Tibial artery (tissue), 4 donors: ENCODE measurements around the gene SLC16A11.

Experiments
- DNase-seq, 2 donors: peaks; one replicate each; pipeline ENCODE4 v3.0.0-alpha.2; 2019
- H3K27ac ChIP-seq, 2 donors: fragments of 200-600 bp; sonication (generic) in 1 of 2; 1 replicate in 1 of 2; 2 replicates in 1 of 2; pipeline ENCODE4 v1.5.1; 2018 to 2019; ENCODE audit warnings: mild to moderate bottlenecking in 1 of 2
- H3K27me3 ChIP-seq, 2 donors: fragments of 200-600 bp; sonication (generic) in 1 of 2; one replicate each; pipeline versions ENCODE4 v1.5.1 to v1.6.0; 2016 to 2019
- H3K36me3 ChIP-seq, 3 donors: fragments of 200-600 bp; sonication (generic) in 2 of 3; one replicate each; pipeline ENCODE4 v1.5.1; 2016 to 2019; ENCODE audit warnings: mild to moderate bottlenecking in 2 of 3
- H3K4me1 ChIP-seq, 4 donors: fragments of 200-600 bp; sonication (generic) in 2 of 4; 1 replicate in 3 of 4; 2 replicates in 1 of 4; pipeline ENCODE4 v1.5.1; 2016 to 2019
- H3K4me3 ChIP-seq, 2 donors: fragments of 200-600 bp; sonication (generic) in 1 of 2; 1 replicate in 1 of 2; 2 replicates in 1 of 2; pipeline ENCODE4 v1.5.1; 2018 to 2019; ENCODE audit warnings: mild to moderate bottlenecking in 2 of 2
- H3K9me3 ChIP-seq, 3 donors: fragments of 200-600 bp; sonication (generic) in 1 of 3; one replicate each; pipeline ENCODE4 v1.5.1; 2016 to 2019
- intact Hi-C: fragments of 100-400 bp; cut with DNase I; formaldehyde crosslinking; loops from one replicate; pipeline ENCODE4 v1.15.0; 2023; ENCODE audit warnings: low total_unique reads
- TF ChIP-seq, protein P1 (sequence below), 2 experiments: fragments of 200-600 bp in 1 of 2; fragments of 450-650 bp in 1 of 2; IDR thresholded peaks; one replicate each; pipeline ENCODE4 v1.5.1; 2017 to 2019; ENCODE audit warnings: antibody characterized with exemption in 2 of 2, mild to moderate bottlenecking in 1 of 2, moderate library complexity in 1 of 2

The SLC16A11 gene

DNA sequence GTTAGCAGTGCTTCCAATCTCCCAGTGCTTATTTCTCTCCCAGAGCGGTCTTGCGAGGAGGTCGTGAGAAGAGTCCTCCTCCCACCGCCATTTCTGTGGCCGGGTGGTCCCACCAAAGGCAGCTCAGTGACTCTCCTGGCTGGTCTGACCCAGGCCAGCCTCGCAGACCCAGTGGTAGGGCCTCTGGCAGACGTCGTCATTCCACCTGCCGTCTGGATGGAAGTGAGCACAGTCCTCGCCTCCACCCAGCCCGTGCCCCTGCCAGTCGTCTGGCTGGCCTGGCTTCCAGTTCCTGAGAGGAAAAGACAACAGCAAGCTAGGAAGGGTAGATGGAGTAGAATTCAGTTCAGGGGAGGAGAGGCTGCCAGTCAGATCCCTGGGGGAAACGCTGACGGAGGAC, 31.0 kb upstream of the SLC16A11 start:
- no peaks in the 10 kb centered on the region for H3K9me3 ChIP-seq
- H3K4me3 ChIP-seq, result no peak overlapping the region
- DNase-seq, result no peak
- no peaks in the 10 kb centered on the region for H3K4me1 ChIP-seq
- intact Hi-C loops, result no loop called here
- no peak overlapping the region for H3K27ac ChIP-seq
- TF ChIP-seq, protein P1, sequence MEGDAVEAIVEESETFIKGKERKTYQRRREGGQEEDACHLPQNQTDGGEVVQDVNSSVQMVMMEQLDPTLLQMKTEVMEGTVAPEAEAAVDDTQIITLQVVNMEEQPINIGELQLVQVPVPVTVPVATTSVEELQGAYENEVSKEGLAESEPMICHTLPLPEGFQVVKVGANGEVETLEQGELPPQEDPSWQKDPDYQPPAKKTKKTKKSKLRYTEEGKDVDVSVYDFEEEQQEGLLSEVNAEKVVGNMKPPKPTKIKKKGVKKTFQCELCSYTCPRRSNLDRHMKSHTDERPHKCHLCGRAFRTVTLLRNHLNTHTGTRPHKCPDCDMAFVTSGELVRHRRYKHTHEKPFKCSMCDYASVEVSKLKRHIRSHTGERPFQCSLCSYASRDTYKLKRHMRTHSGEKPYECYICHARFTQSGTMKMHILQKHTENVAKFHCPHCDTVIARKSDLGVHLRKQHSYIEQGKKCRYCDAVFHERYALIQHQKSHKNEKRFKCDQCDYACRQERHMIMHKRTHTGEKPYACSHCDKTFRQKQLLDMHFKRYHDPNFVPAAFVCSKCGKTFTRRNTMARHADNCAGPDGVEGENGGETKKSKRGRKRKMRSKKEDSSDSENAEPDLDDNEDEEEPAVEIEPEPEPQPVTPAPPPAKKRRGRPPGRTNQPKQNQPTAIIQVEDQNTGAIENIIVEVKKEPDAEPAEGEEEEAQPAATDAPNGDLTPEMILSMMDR (IDR thresholded peaks at IDR 0.05), result no peak
- no peaks in the 10 kb centered on the region for H3K36me3 ChIP-seq
- no peaks in the 10 kb centered on the region for H3K27me3 ChIP-seq

DNA sequence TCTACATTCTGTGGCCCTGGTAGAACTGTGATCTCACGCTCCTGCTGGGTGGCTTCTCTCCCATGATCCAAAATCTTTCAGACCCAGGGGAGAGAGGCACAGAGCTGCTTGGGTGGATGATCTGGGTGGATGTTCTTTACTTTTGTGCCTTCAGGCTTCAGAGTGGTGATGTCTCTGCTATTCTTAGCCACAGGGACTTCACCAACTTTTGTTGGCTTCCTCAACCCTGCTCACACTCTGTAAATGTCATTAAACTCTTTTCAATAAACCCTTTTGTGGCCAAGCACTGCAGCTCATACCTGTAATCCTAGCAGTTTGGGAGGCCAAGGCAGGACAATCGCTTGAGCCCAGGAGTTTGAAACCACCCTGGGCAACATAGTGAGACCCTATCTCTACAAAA, 28.5 kb upstream of the SLC16A11 start:
- DNase-seq, result no peak
- intact Hi-C loops, result no loop called here
- TF ChIP-seq, protein P1 (IDR thresholded peaks at IDR 0.05), result no peak
- Histone ChIP-seq H3K27ac (no peak overlapping the region), H3K4me3 (no peak overlapping the region), H3K9me3 (peaks cover 0 to 15% (median 11%) of the 10 kb centered on the region in 3 donors), H3K4me1 (no peaks in the 10 kb centered on the region), H3K36me3 (no peaks in the 10 kb centered on the region), H3K27me3 (peaks cover 0 to 2% of the 10 kb centered on the region in 2 donors)

DNA sequence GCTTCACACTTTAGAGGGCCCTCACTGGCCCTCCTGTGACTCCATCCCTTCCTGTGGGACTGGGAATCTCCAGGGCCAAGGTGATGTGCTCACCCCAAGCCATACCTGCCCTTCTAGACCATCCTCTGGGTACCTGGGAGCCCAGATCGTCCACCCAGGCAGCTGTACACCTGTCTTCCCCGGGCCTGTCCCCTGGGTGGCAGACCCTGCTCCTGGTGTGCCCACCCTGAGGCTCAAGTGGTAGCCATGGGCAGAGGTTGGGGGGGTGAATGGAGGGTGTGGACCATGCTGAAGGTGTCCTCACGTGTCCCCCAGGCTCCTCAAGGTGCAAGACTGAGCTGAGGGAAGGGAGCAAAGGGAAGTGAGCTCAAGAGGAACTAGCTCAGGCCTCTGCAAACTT, 26.8 kb upstream of the SLC16A11 start:
- intact Hi-C loops, result no loop called here
- Histone ChIP-seq H3K27ac (no peak overlapping the region), H3K36me3 (no peaks in the 10 kb centered on the region), H3K27me3 (peaks cover 0 to 2% of the 10 kb centered on the region in 2 donors), H3K9me3 (peaks cover 0 to 15% (median 11%) of the 10 kb centered on the region in 3 donors), H3K4me3 (no peak overlapping the region), H3K4me1 (no peaks in the 10 kb centered on the region)
- no peak for DNase-seq
- TF ChIP-seq, protein P1 (IDR thresholded peaks at IDR 0.05), result no peak

DNA sequence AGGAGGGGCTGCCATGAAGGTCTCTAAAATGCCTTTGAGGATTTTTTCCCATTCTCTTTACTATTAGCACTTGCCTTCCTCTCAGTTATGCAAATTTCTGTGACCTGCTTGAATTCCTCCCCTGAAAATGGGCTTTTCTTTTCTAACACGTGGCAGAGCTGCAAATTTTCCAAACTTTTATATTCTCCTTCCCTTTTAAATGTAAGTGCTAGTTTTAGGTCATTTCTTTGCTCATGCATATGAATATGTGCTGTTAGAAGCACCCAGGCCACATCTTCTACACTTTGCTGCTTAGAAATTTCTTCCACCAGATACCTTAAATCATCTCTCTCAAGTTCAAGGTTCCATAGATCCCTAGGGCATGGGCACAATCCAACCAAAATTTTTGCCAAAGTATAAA, 24.4 kb upstream of the SLC16A11 start:
- H3K27ac ChIP-seq, result no peak overlapping the region

DNA sequence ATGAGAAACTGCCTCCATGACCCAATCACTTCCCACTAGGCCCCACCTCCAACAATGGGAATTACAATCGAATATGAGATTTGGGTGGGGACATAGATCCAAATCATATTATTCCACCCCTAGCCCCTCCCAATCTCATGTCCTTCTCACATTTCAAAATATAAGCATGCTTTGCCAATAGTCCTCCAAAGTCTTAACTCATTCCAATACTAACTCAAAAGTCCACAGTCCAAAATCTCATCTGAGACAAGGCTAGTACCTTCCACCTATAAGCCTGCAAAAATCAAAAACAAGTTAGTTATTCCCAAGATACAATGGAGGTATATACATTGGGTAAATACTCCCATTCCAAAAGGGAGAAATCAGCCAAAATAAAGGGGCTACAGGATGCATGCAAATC, 23.3 kb upstream of the SLC16A11 start:
- H3K9me3 ChIP-seq, result peaks cover 0 to 15% (median 11%) of the 10 kb centered on the region in 3 donors
- no peak overlapping the region for H3K4me3 ChIP-seq
- intact Hi-C loops, result no loop called here
- DNase-seq, result no peak
- no peaks in the 10 kb centered on the region for H3K4me1 ChIP-seq
- peaks cover 0 to 5% of the 10 kb centered on the region in 2 donors for H3K27me3 ChIP-seq
- no peaks in the 10 kb centered on the region for H3K36me3 ChIP-seq
- no peak overlapping the region for H3K27ac ChIP-seq
- TF ChIP-seq, protein P1 (IDR thresholded peaks at IDR 0.05), result no peak

More for the DNA sequence above, 24.4 kb upstream of the SLC16A11 start:
- no peak for DNase-seq
- Histone ChIP-seq H3K4me3 (no peak overlapping the region), H3K9me3 (peaks cover 0 to 15% (median 11%) of the 10 kb centered on the region in 3 donors), H3K4me1 (no peaks in the 10 kb centered on the region), H3K27me3 (peaks cover 0 to 2% of the 10 kb centered on the region in 2 donors), H3K36me3 (no peaks in the 10 kb centered on the region)
- TF ChIP-seq, protein P1 (IDR thresholded peaks at IDR 0.05), result no peak
- intact Hi-C loops, result no loop called here

DNA sequence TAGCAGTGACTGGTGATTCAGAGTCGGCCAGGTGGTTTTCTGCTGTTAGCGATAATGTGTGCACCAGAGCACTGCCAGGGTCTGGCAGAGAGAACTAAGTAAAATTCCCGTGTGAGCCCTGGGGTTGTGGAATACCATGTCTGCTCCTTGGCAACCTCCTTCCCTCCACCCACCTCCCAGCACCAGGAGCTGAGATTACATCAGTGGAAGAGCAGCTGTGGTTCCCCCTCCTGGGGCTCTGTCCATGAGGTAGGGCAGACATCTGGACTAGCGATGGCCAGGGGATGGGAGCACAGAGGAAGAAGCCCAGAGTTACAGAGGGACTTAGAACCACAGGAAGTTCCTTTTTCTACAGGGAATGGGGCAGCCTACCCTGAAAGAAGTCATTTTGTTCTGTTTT, 20.4 kb upstream of the SLC16A11 start:
- H3K4me1 ChIP-seq, result no peaks in the 10 kb centered on the region
- peaks cover 0 to 16% of the 10 kb centered on the region in 2 donors for H3K27me3 ChIP-seq
- TF ChIP-seq, protein P1 (IDR thresholded peaks at IDR 0.05), result no peak
- peaks cover 0 to 15% (median 11%) of the 10 kb centered on the region in 3 donors for H3K9me3 ChIP-seq
- no peak overlapping the region for H3K27ac ChIP-seq
- H3K36me3 ChIP-seq, result no peaks in the 10 kb centered on the region
- no peak overlapping the region for H3K4me3 ChIP-seq
- DNase-seq, result no peak
- intact Hi-C loops, result no loop called here
